Smooth muscle cell (in vitro differentiated cells): ENCODE data around the gene RFPL3. TPM values are rescaled to one million over a fixed set of nuclear protein-coding genes. Genes with fewer than 3 reads are reported as not detected.

ENCODE experiments used
- DNase-seq: peaks from one replicate; lab custom pipeline; 2025; ENCODE audit not compliant: unreplicated experiment; lab: John Stamatoyannopoulos, UW
- H2AFZ ChIP-seq: fragments of 200-600 bp; sonication (generic); 2 replicates; pipeline ENCODE4 v1.6.0; 2016; ENCODE audit warnings: antibody characterized with exemption, low read depth, mild to moderate bottlenecking
- H3F3A ChIP-seq: fragments of 200-600 bp; sonication (generic); 2 replicates; pipeline ENCODE4 v1.6.0; 2017; ENCODE audit warnings: antibody characterized with exemption, low read depth
- H3K27ac ChIP-seq: fragments of 200-600 bp; sonication (generic); 2 replicates; pipeline ENCODE4 v1.5.1; 2016; ENCODE audit warnings: low read depth, mild to moderate bottlenecking
- H3K27me3 ChIP-seq: fragments of 200-600 bp; sonication (generic); 2 replicates; pipeline ENCODE4 v1.6.1; 2016; ENCODE audit warnings: low read depth, mild to moderate bottlenecking
- H3K36me3 ChIP-seq: fragments of 200-600 bp; sonication (generic); 2 replicates; pipeline ENCODE4 v1.5.1; 2016; ENCODE audit warnings: low read depth
- H3K4me1 ChIP-seq: fragments of 200-600 bp; sonication (generic); 2 replicates; pipeline ENCODE4 v1.5.1; 2016; ENCODE audit warnings: low read depth
- H3K4me2 ChIP-seq: fragments of 200-600 bp; sonication (generic); 2 replicates; pipeline ENCODE4 v1.6.0; 2016; ENCODE audit warnings: mild to moderate bottlenecking
- H3K4me3 ChIP-seq: fragments of 200-600 bp; sonication (generic); 2 replicates; pipeline ENCODE4 v1.5.1; 2016; ENCODE audit warnings: mild to moderate bottlenecking
- H3K79me2 ChIP-seq: fragments of 200-600 bp; sonication (generic); 2 replicates; pipeline ENCODE4 v1.6.0; 2016; ENCODE audit warnings: low read depth, mild to moderate bottlenecking
- H3K9ac ChIP-seq: fragments of 200-600 bp; sonication (generic); 2 replicates; pipeline ENCODE4 v1.6.0; 2016; ENCODE audit warnings: low read depth
- H3K9me3 ChIP-seq: fragments of 200-600 bp; sonication (generic); replicated peaks from 2 replicates; pipeline ENCODE4 v1.5.1; 2016; ENCODE audit warnings: low read depth
- H4K20me1 ChIP-seq: fragments of 200-600 bp; sonication (generic); 2 replicates; pipeline ENCODE4 v1.6.0; 2016; ENCODE audit warnings: low read depth
- WGBS: methylation state at CpG from one replicate; pipeline ENCODE4 v1.1.7; 2016; ENCODE audit warnings: low lambda C conversion rate; 5-methylcytosine and 5-hydroxymethylcytosine counted together
- polyA plus RNA-seq: library from polyadenylated mRNA; unstranded; fragments of >200 nt; fragmentation: Nextera tagmentation; extraction: Ambion mirVana; gene quantifications from 2 replicates; pipeline ENCODE4 v1.2.1, GENCODE V29; 2016
- small RNA-seq: library from RNA; depleted of rRNA; stranded (forward); fragments of <200 nt; gene quantifications from one replicate; pipeline ENCODE3, GENCODE V24; 2014
- total RNA-seq: library from RNA; depleted of rRNA; stranded (reverse); fragments of >200 nt; gene quantifications from 2 replicates; pipeline ENCODE4 v1.2.3, GENCODE V29; 2014
- TF ChIP-seq, protein P1 (sequence below): fragments of 200-600 bp; sonication (generic); IDR thresholded peaks from 2 replicates; pipeline ENCODE4 v1.5.1; 2017; ENCODE audit warnings: borderline replicate concordance, mild to moderate bottlenecking, antibody characterized with exemption; ENCODE audit not compliant: insufficient read depth, poor library complexity, severe bottlenecking

RFPL3 gene
- total and polyA plus RNA-seq, 2 experiments from 2014 or later: 0.26 TPM; not detected in 1

DNA sequence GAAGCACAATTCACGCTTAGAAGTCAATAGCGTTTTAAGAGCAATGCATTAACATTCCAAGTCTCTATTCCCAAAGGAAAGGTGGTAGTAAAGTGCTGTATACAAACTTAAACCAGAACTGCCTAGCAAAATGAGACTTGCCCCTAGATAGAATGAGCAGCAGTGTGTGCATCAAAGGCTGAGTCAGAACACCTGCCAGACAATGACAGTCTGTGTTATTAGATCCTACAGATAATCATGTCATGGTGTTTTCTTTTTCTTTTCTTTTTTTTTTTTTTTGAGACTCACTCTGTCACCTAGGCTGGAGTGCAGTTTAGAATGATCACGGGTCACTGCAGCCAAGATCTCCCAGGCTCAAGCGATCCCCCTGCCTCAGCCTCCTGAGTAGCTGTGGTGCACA lies 52.8 kb downstream of the RFPL3 start:
- peaks cover 39% of the 10 kb centered on the region for H3K79me2 ChIP-seq

More for the DNA sequence above, 52.8 kb downstream of the RFPL3 start:
- TF ChIP-seq, protein P1, sequence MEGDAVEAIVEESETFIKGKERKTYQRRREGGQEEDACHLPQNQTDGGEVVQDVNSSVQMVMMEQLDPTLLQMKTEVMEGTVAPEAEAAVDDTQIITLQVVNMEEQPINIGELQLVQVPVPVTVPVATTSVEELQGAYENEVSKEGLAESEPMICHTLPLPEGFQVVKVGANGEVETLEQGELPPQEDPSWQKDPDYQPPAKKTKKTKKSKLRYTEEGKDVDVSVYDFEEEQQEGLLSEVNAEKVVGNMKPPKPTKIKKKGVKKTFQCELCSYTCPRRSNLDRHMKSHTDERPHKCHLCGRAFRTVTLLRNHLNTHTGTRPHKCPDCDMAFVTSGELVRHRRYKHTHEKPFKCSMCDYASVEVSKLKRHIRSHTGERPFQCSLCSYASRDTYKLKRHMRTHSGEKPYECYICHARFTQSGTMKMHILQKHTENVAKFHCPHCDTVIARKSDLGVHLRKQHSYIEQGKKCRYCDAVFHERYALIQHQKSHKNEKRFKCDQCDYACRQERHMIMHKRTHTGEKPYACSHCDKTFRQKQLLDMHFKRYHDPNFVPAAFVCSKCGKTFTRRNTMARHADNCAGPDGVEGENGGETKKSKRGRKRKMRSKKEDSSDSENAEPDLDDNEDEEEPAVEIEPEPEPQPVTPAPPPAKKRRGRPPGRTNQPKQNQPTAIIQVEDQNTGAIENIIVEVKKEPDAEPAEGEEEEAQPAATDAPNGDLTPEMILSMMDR: no peak
- no peak overlapping the region for H2AFZ ChIP-seq
- H3K4me1 ChIP-seq: peaks cover 16% of the 10 kb centered on the region
- H3K36me3 ChIP-seq: peaks cover 23% of the 10 kb centered on the region
- H3K9me3 ChIP-seq: no peaks in the 10 kb centered on the region
- peak overlapping the region; percentile 83 for H3K4me2 ChIP-seq
- WGBS: 79% methylated on average over 4 of the region's 4 CpGs
- H3K27ac ChIP-seq: peak overlapping the region; percentile 90
- peak overlapping the region; percentile 96 for H3K9ac ChIP-seq
- peaks cover 14% of the 10 kb centered on the region for H4K20me1 ChIP-seq
- no peaks in the 10 kb centered on the region for H3F3A ChIP-seq
- H3K4me3 ChIP-seq: peak overlapping the region; percentile 91
- H3K27me3 ChIP-seq: no peaks in the 10 kb centered on the region
- no peak for DNase-seq

Small RNA genes within 50 kb of the gene (small RNA-seq; reads per million reads assigned to genes)
- gene AL021937.2 (0.18 reads per million), gene IGLVIVOR22-2 (0.11 reads per million), gene RF02171 (not detected), gene RF02172 (not detected)

Other genes with a start within 250 kb of the RFPL3 start
- gene C22orf42, start 198.6 kb upstream of the RFPL3 start, total RNA-seq: not detected in 2 replicates
- gene C22orf42, start 198.6 kb upstream of the RFPL3 start, polyA plus RNA-seq: not detected in 2 replicates
- not detected in 2 replicates for gene RFPL2, start 152.8 kb upstream of the RFPL3 start, total RNA-seq
- gene RFPL2, start 152.8 kb upstream of the RFPL3 start, polyA plus RNA-seq: not detected in 2 replicates
- gene SLC5A4, start 102.5 kb upstream of the RFPL3 start, total RNA-seq: not detected in 2 replicates
- not detected in 2 replicates for gene SLC5A4, start 102.5 kb upstream of the RFPL3 start, polyA plus RNA-seq
- gene RTCB, start 54.4 kb downstream of the RFPL3 start, total RNA-seq: 120 and 175 TPM in 2 replicates
- 105 and 106 TPM in 2 replicates for gene RTCB, start 54.4 kb downstream of the RFPL3 start, polyA plus RNA-seq
- gene BPIFC, start 106.6 kb downstream of the RFPL3 start, total RNA-seq: 1.5 and 8.3 TPM in 2 replicates
- not detected in 2 replicates for gene BPIFC, start 106.6 kb downstream of the RFPL3 start, polyA plus RNA-seq
- 126 and 138 TPM in 2 replicates for gene FBXO7, start 116.9 kb downstream of the RFPL3 start, total RNA-seq
- 141 and 149 TPM in 2 replicates for gene FBXO7, start 116.9 kb downstream of the RFPL3 start, polyA plus RNA-seq